H1 (cell line): ENCODE data around the gene ARFGAP3. TPM values are rescaled to one million over a fixed set of nuclear protein-coding genes. Genes with fewer than 3 reads are reported as not detected.

Experiments
- CTCF ChIA-PET: fragments of 300-600 bp; sonication (Branson Sonifier 250); formaldehyde crosslinking; loops from one replicate; lab custom pipeline; 2021; ENCODE audit not compliant: partially characterized antibody; lab: Charles Lee
- POLR2A ChIA-PET: fragments of 300-600 bp; sonication (Branson Sonifier 250); formaldehyde crosslinking; loops from one replicate; lab custom pipeline; 2021; ENCODE audit warnings: inconsistent platforms; ENCODE audit not compliant: partially characterized antibody; lab: Charles Lee
- DNase-seq, 2 experiments: peaks; one replicate each; pipeline versions ENCODE4 v3.0.0 to v3.0.0-alpha.2; 2010 to 2022; ENCODE audit warnings: low spot score in 2 of 2, low read depth in 1 of 2, mixed read lengths in 1 of 2
- FAIRE-seq: peaks from 2 replicates; lab custom pipeline; 2011; peaks lifted over from hg19 to GRCh38; lab: Jason Lieb, UNC
- H2AFZ ChIP-seq: 2 replicates; pipeline ENCODE4 v1.8.1; 2012; ENCODE audit warnings: low read length, inconsistent platforms
- H2AK5ac ChIP-seq: 2 replicates; pipeline ENCODE4 v1.6.1; 2013; ENCODE audit warnings: low read depth, low read length
- H2BK120ac ChIP-seq: replicated peaks from 2 replicates; pipeline ENCODE3; 2013; ENCODE audit warnings: low read depth, low read length, inconsistent platforms
- H2BK12ac ChIP-seq: 2 replicates; pipeline ENCODE4 v1.6.1; 2013; ENCODE audit warnings: low read depth, low read length
- H2BK15ac ChIP-seq: 2 replicates; pipeline ENCODE4 v1.6.1; 2013; ENCODE audit warnings: low read length
- H2BK20ac ChIP-seq: 2 replicates; pipeline ENCODE4 v1.6.1; 2013; ENCODE audit warnings: low read length
- H2BK5ac ChIP-seq: 2 replicates; pipeline ENCODE4 v1.6.1; 2013; ENCODE audit warnings: low read depth, low read length
- H3K14ac ChIP-seq: 2 replicates; pipeline ENCODE4 v1.6.1; 2013; ENCODE audit warnings: inconsistent platforms; ENCODE audit not compliant: insufficient read length
- H3K18ac ChIP-seq: 2 replicates; pipeline ENCODE4 v1.6.1; 2013; ENCODE audit warnings: low read length; ENCODE audit errors: extremely low read depth
- H3K23ac ChIP-seq: 2 replicates; pipeline ENCODE4 v1.6.1; 2013; ENCODE audit warnings: inconsistent platforms; ENCODE audit not compliant: insufficient read length
- H3K23me2 ChIP-seq: 2 replicates; pipeline ENCODE4 v1.6.1; 2013; ENCODE audit warnings: low read depth, low read length
- H3K27ac ChIP-seq: 2 replicates; pipeline ENCODE4 v1.6.1; 2011; ENCODE audit warnings: low read depth, low read length, inconsistent platforms
- H3K27me3 ChIP-seq, 4 experiments: replicated peaks in 1 of 4; 1 replicate in 1 of 4; 2 replicates in 3 of 4; pipeline versions ENCODE4 v1.6.1 to v1.8.1; 2011 to 2013; ENCODE audit warnings: low read length in 3 of 4, mild to moderate bottlenecking in 3 of 4, inconsistent platforms in 2 of 4, mixed read lengths in 2 of 4, moderate library complexity in 1 of 4; ENCODE audit not compliant: control insufficient read depth in 3 of 4, insufficient read depth in 3 of 4; ENCODE audit errors: extremely low read depth in 1 of 4
- H3K36me3 ChIP-seq, 4 experiments: 2 replicates each; pipeline versions ENCODE4 v1.6.1 to v1.8.1; 2011 to 2013; ENCODE audit warnings: mild to moderate bottlenecking in 4 of 4, low read length in 3 of 4, moderate library complexity in 2 of 4, control low read depth in 1 of 4, inconsistent platforms in 1 of 4; ENCODE audit not compliant: insufficient read depth in 4 of 4, control insufficient read depth in 2 of 4
- H3K4ac ChIP-seq: replicated peaks from 2 replicates; pipeline ENCODE3; 2013; ENCODE audit warnings: low read length, low read depth, mixed read lengths, inconsistent platforms; ENCODE audit not compliant: insufficient read length
- H3K4me1 ChIP-seq, 4 experiments: replicated peaks in 1 of 4; 1 replicate in 1 of 4; 2 replicates in 3 of 4; pipeline versions ENCODE4 v1.6.1 to v1.8.1; 2011 to 2013; ENCODE audit warnings: low read length in 3 of 4, inconsistent platforms in 2 of 4, mixed read lengths in 1 of 4; ENCODE audit not compliant: insufficient read depth in 4 of 4, control insufficient read depth in 3 of 4
- H3K4me2 ChIP-seq, 2 experiments: 2 replicates each; pipeline versions ENCODE4 v1.6.1 to v1.8.1; 2011 to 2013; ENCODE audit warnings: low read depth in 2 of 2, low read length in 2 of 2, control low read depth in 1 of 2, inconsistent platforms in 1 of 2, mild to moderate bottlenecking in 1 of 2; ENCODE audit not compliant: insufficient read depth in 1 of 2
- H3K4me3 ChIP-seq, 4 experiments: fragments of 200-600, 300-600 bp in 1 of 4; sonication (generic), shearing (Covaris generic), sonication (Bioruptor Twin) in 1 of 4; 2 replicates each; pipeline versions ENCODE4 v1.5.1 to v1.8.1; 2011 to 2016; ENCODE audit warnings: low read length in 4 of 4, low read depth in 3 of 4, control low read depth in 2 of 4, inconsistent platforms in 2 of 4, mild to moderate bottlenecking in 2 of 4, mixed read lengths in 1 of 4, moderate library complexity in 1 of 4; ENCODE audit not compliant: insufficient read depth in 2 of 4; ENCODE audit errors: extremely low read depth in 1 of 4
- H3K56ac ChIP-seq: replicated peaks from 2 replicates; pipeline ENCODE3; 2013; ENCODE audit warnings: low read depth, mild to moderate bottlenecking, mixed read lengths, low read length, inconsistent platforms; ENCODE audit not compliant: insufficient read length
- H3K79me1 ChIP-seq: 2 replicates; pipeline ENCODE4 v1.6.1; 2013; ENCODE audit warnings: low read depth, low read length, control low read depth
- H3K79me2 ChIP-seq, 2 experiments: 2 replicates each; pipeline versions ENCODE4 v1.6.1 to v1.8.1; 2012 to 2013; ENCODE audit warnings: low read length in 2 of 2, mild to moderate bottlenecking in 2 of 2, inconsistent platforms in 1 of 2; ENCODE audit not compliant: insufficient read depth in 2 of 2, control insufficient read depth in 1 of 2
- H3K9ac ChIP-seq, 4 experiments: replicated peaks in 1 of 4; 1 replicate in 1 of 4; 2 replicates in 3 of 4; pipeline versions ENCODE4 v1.6.1 to v1.8.1; 2011 to 2013; ENCODE audit warnings: low read depth in 3 of 4, low read length in 3 of 4, control low read depth in 2 of 4, mild to moderate bottlenecking in 2 of 4, moderate library complexity in 2 of 4, inconsistent platforms in 1 of 4; ENCODE audit errors: extremely low read depth in 1 of 4
- H3K9me3 ChIP-seq, 2 experiments: 2 replicates each; pipeline versions ENCODE4 v1.6.1 to v1.8.1; 2012 to 2013; ENCODE audit warnings: mild to moderate bottlenecking in 2 of 2, moderate library complexity in 2 of 2, control low read depth in 1 of 2, inconsistent platforms in 1 of 2, low read depth in 1 of 2, low read length in 1 of 2, mixed read lengths in 1 of 2; ENCODE audit not compliant: insufficient read depth in 2 of 2
- H4K20me1 ChIP-seq, 2 experiments: replicated peaks in 1 of 2; 2 replicates each; pipeline versions ENCODE3 to v1.8.1; 2011 to 2013; ENCODE audit warnings: inconsistent platforms in 2 of 2, low read length in 2 of 2, mild to moderate bottlenecking in 1 of 2; ENCODE audit not compliant: insufficient read depth in 2 of 2, control insufficient read depth in 1 of 2
- H4K5ac ChIP-seq: 2 replicates; pipeline ENCODE4 v1.6.1; 2013; ENCODE audit warnings: low read length, low read depth, mixed read lengths, inconsistent platforms; ENCODE audit not compliant: insufficient read length
- H4K8ac ChIP-seq: 2 replicates; pipeline ENCODE4 v1.8.0; 2013; ENCODE audit warnings: mild to moderate bottlenecking, moderate library complexity, low read length, inconsistent platforms; ENCODE audit not compliant: insufficient read depth; ENCODE audit errors: extremely low read depth
- H4K91ac ChIP-seq: replicated peaks from 2 replicates; pipeline ENCODE3; 2013; ENCODE audit warnings: low read length, mixed read lengths, inconsistent platforms; ENCODE audit not compliant: insufficient read length
- ATF3 ChIP-seq: IDR thresholded peaks from 2 replicates; pipeline ENCODE4 v1.6.1; 2011; ENCODE audit warnings: low read depth, mild to moderate bottlenecking, low read length; ENCODE audit not compliant: insufficient read depth
- BCL11A ChIP-seq, 2 experiments: IDR thresholded peaks; one replicate each; pipeline ENCODE4 v1.6.1; 2011; ENCODE audit warnings: low read depth in 2 of 2, low read length in 2 of 2, mild to moderate bottlenecking in 2 of 2
- CEBPB ChIP-seq: IDR thresholded peaks from 2 replicates; pipeline ENCODE4 v1.6.1; 2012; ENCODE audit warnings: low read depth, low read length
- FOSL1 ChIP-seq: IDR thresholded peaks from 2 replicates; pipeline ENCODE4 v1.6.1; 2011; ENCODE audit warnings: mild to moderate bottlenecking, low read depth, low read length, moderate library complexity; ENCODE audit not compliant: insufficient read depth
- KDM1A ChIP-seq: fragments of 200-600, 300-600 bp; sonication (generic); IDR thresholded peaks from 2 replicates; pipeline ENCODE4 v1.7.1; 2016; ENCODE audit warnings: mild to moderate bottlenecking, low read length, borderline replicate concordance
- KDM4A ChIP-seq: IDR thresholded peaks from one replicate; pipeline ENCODE4 v1.7.1; 2012; ENCODE audit warnings: low read depth, mild to moderate bottlenecking, moderate library complexity, low read length, inconsistent platforms; ENCODE audit not compliant: severe bottlenecking
- MAFK ChIP-seq: IDR thresholded peaks from 2 replicates; pipeline ENCODE4 v1.6.1; 2012; ENCODE audit warnings: low read depth, mild to moderate bottlenecking, improper control_type of control experiment, low read length
- RAD21 ChIP-seq, 2 experiments: IDR thresholded peaks in 1 of 2; conservative IDR thresholded peaks in 1 of 2; 2 replicates each; pipeline ENCODE4 v1.6.1; 2011; ENCODE audit warnings: low read depth in 2 of 2, low read length in 2 of 2, improper control_type of control experiment in 1 of 2, inconsistent platforms in 1 of 2, mild to moderate bottlenecking in 1 of 2, moderate library complexity in 1 of 2
- RBBP5 ChIP-seq: IDR thresholded peaks from 2 replicates; pipeline ENCODE4 v1.7.1; 2012; ENCODE audit warnings: low read depth, mild to moderate bottlenecking, inconsistent platforms, low read length, moderate library complexity, borderline replicate concordance
- RXRA ChIP-seq: IDR thresholded peaks from 2 replicates; pipeline ENCODE4 v1.6.1; 2011; ENCODE audit warnings: low read depth, mild to moderate bottlenecking, low read length, moderate library complexity; ENCODE audit not compliant: insufficient read depth
- SP1 ChIP-seq: IDR thresholded peaks from 2 replicates; pipeline ENCODE4 v1.6.1; 2011; ENCODE audit warnings: low read depth, low read length
- TAF1 ChIP-seq: IDR thresholded peaks from 2 replicates; pipeline ENCODE4 v1.6.1; 2011; ENCODE audit warnings: mild to moderate bottlenecking, low read depth, low read length
- TEAD4 ChIP-seq: IDR thresholded peaks from 2 replicates; pipeline ENCODE4 v1.6.1; 2012; ENCODE audit warnings: low read depth, low read length, inconsistent platforms, mixed read lengths
- WGBS, 2 experiments: shearing (Covaris generic) in 1 of 2; methylation state at CpG; one replicate each; pipeline versions ENCODE4 v1.1.6 to v1.1.7; 2013 to 2015; ENCODE audit warnings: low lambda C conversion rate in 2 of 2, mixed read lengths in 2 of 2, inconsistent platforms in 1 of 2, low coverage in 1 of 2, missing lambda C conversion rate in 1 of 2; ENCODE audit not compliant: insufficient replicate concordance in 2 of 2, insufficient coverage in 1 of 2, insufficient read length in 1 of 2; ENCODE audit errors: extremely low coverage in 1 of 2, missing lambda C conversion rate in 1 of 2; 5-methylcytosine and 5-hydroxymethylcytosine counted together
- polyA plus RNA-seq, 7 experiments: library from polyadenylated mRNA; depleted of rRNA in 3 of 7; stranded (reverse) in 5 of 7; unstranded in 2 of 7; fragments of >200 nt in 5 of 7; fragments of 200-250 nt in 2 of 7; gene quantifications; 1 replicate in 5 of 7; 2 replicates in 1 of 7; 4 replicates in 1 of 7; pipeline versions ENCODE4 v1.2.1 to v1.2.3, GENCODE V29; 2011 to 2013; ENCODE audit warnings: missing spikeins in 2 of 7, mixed read lengths in 2 of 7
- total RNA-seq: library from RNA; stranded (reverse); fragmentation: NEBNext Ultra II Directional; extraction: Animal tissue kit (Norgen Biotek cat#: 25700); gene quantifications from 2 replicates; pipeline ENCODE4 v1.2.1, GENCODE V29; 2021

The ARFGAP3 gene
- total and polyA plus RNA-seq, 2 of the 8 experiments (the other 6 are each of a cell fraction or from before 2014, with no cell fraction given), result 9.7 to 16.0 TPM

GRCh38 chr22:42788021-42788420 is 69.1 kb downstream of the ARFGAP3 start:
- no peak overlapping the region for H2BK12ac ChIP-seq
- no peak overlapping the region for H2BK20ac ChIP-seq
- no peaks in the 10 kb centered on the region for H3K79me2 ChIP-seq
- H2BK5ac ChIP-seq, result no peak overlapping the region
- H3K4me3 ChIP-seq, result no peak overlapping the region
- ChIA-PET POLR2A (interaction anchor here (1.0 to 1.6 kb wide), 3 partner anchors 76 to 228 kb away, joined by 3 to 6 read pairs (median 3); partner anchors contain the start of gene POLDIP3), CTCF (interaction anchor here (0.9 to 6.5 kb wide), 3 partner anchors 13 to 70 kb away, joined by 3 to 32 read pairs (median 13); no protein-coding TSS in a partner anchor)
- no peak overlapping the region for H3K56ac ChIP-seq
- H3K79me1 ChIP-seq, result no peaks in the 10 kb centered on the region
- no peak for FAIRE-seq
- no peak overlapping the region for H4K91ac ChIP-seq
- H3K23ac ChIP-seq, result no peak overlapping the region
- no peak overlapping the region for H3K27ac ChIP-seq
- H4K5ac ChIP-seq, result no peak overlapping the region
- H2BK15ac ChIP-seq, result no peak overlapping the region
- H3K27me3 ChIP-seq, result no peaks in the 10 kb centered on the region
- H3K36me3 ChIP-seq, result no peaks in the 10 kb centered on the region
- H3K18ac ChIP-seq, result no peak overlapping the region
- H3K14ac ChIP-seq, result no peak overlapping the region
- no peaks in the 10 kb centered on the region for H3K23me2 ChIP-seq
- H3K4ac ChIP-seq, result no peak overlapping the region
- DNase-seq, result no peak
- no peaks in the 10 kb centered on the region; a peak in 1 of 7 replicates for H3K4me1 ChIP-seq
- H4K20me1 ChIP-seq, result no peaks in the 10 kb centered on the region
- H2AK5ac ChIP-seq, result no peak overlapping the region
- H2AFZ ChIP-seq, result no peak overlapping the region
- no peak overlapping the region for H3K9ac ChIP-seq
- no peak for TF ChIP-seq CEBPB
- TF ChIP-seq MAFK, result no peak
- no peak for TF ChIP-seq ATF3
- no peak for TF ChIP-seq RBBP5
- no peak for TF ChIP-seq RAD21 (IDR thresholded peaks at IDR 0.05 in 1 of 2, conservative IDR thresholded peaks at IDR 0.05 in 1 of 2; ENCODE audit: low read depth in 2 of 2, low read length in 2 of 2)
- no peak for TF ChIP-seq TEAD4
- TF ChIP-seq KDM1A, result no peak
- no peak for TF ChIP-seq SP1
- no peak for TF ChIP-seq BCL11A (IDR thresholded peaks at IDR 0.05; ENCODE audit: low read depth in 2 of 2, low read length in 2 of 2)
- no peak for TF ChIP-seq FOSL1
- no peak for TF ChIP-seq RXRA
- no peak for TF ChIP-seq KDM4A
- TF ChIP-seq TAF1, result no peak
- no peak overlapping the region for H2BK120ac ChIP-seq
- no peak overlapping the region; the same call in 1 of the 2 replicates for H4K8ac ChIP-seq
- 77% methylated on average over 7 of the region's 12 CpGs; no CpG with 5 or more reads in 1 of the 2 experiments for WGBS, 2 experiments
- H3K4me2 ChIP-seq, result no peak overlapping the region
- H3K9me3 ChIP-seq, result no peaks in the 10 kb centered on the region
